ENCODE data around the gene RASSF9.

RASSF9 gene

GRCh38 chr12:85820101-85820500 lies 16.1 kb downstream of the RASSF9 start:
- no peak for TF ChIP-seq CTCF (IDR thresholded peaks at IDR 0.05; ENCODE audit: insufficient read depth, low read length, poor library complexity, severe bottlenecking)
- Histone ChIP-seq H3K36me3 (ENCODE audit: control insufficient read depth, insufficient read depth, low read length) (no peaks in the 10 kb centered on the region), H3K4me3 (replicated peaks; ENCODE audit: low read depth, low read length) (no peak overlapping the region), H3K27me3 (replicated peaks; ENCODE audit: control insufficient read depth, insufficient read depth, low read length) (no peaks in the 10 kb centered on the region)
- no peak for DNase-seq (ENCODE audit: extremely low read depth, insufficient read length)

GRCh38 chr12:85814741-85815140 lies 21.5 kb downstream of the RASSF9 start:
- H3K4me3 ChIP-seq (replicated peaks; ENCODE audit: low read depth, low read length), result no peak overlapping the region
- H3K27me3 ChIP-seq (replicated peaks; ENCODE audit: control insufficient read depth, insufficient read depth, low read length), result no peaks in the 10 kb centered on the region
- no peak for DNase-seq (ENCODE audit: extremely low read depth, insufficient read length)
- H3K36me3 ChIP-seq (ENCODE audit: control insufficient read depth, insufficient read depth, low read length), result no peaks in the 10 kb centered on the region
- TF ChIP-seq CTCF (IDR thresholded peaks at IDR 0.05; ENCODE audit: insufficient read depth, low read length, poor library complexity, severe bottlenecking), result no peak

GRCh38 chr12:85814071-85814470 lies 22.1 kb downstream of the RASSF9 start:
- Histone ChIP-seq H3K36me3 (ENCODE audit: control insufficient read depth, insufficient read depth, low read length) (no peaks in the 10 kb centered on the region), H3K27me3 (replicated peaks; ENCODE audit: control insufficient read depth, insufficient read depth, low read length) (no peaks in the 10 kb centered on the region), H3K4me3 (replicated peaks; ENCODE audit: low read depth, low read length) (no peak overlapping the region)
- no peak for DNase-seq (ENCODE audit: extremely low read depth, insufficient read length)
- no peak for TF ChIP-seq CTCF (IDR thresholded peaks at IDR 0.05; ENCODE audit: insufficient read depth, low read length, poor library complexity, severe bottlenecking)

GRCh38 chr12:85809500-85809899 lies 26.7 kb downstream of the RASSF9 start:
- Histone ChIP-seq H3K36me3 (ENCODE audit: control insufficient read depth, insufficient read depth, low read length) (no peaks in the 10 kb centered on the region), H3K27me3 (replicated peaks; ENCODE audit: control insufficient read depth, insufficient read depth, low read length) (no peaks in the 10 kb centered on the region), H3K4me3 (replicated peaks; ENCODE audit: low read depth, low read length) (no peak overlapping the region)
- no peak for TF ChIP-seq CTCF (IDR thresholded peaks at IDR 0.05; ENCODE audit: insufficient read depth, low read length, poor library complexity, severe bottlenecking)
- DNase-seq (ENCODE audit: extremely low read depth, insufficient read length), result no peak

- no peak for DNase-seq (ENCODE audit: extremely low read depth, insufficient read length)
- Histone ChIP-seq H3K36me3 (ENCODE audit: control insufficient read depth, insufficient read depth, low read length) (no peaks in the 10 kb centered on the region), H3K4me3 (replicated peaks; ENCODE audit: low read depth, low read length) (no peak overlapping the region), H3K27me3 (replicated peaks; ENCODE audit: control insufficient read depth, insufficient read depth, low read length) (no peaks in the 10 kb centered on the region)
- no peak for TF ChIP-seq CTCF (IDR thresholded peaks at IDR 0.05; ENCODE audit: insufficient read depth, low read length, poor library complexity, severe bottlenecking)
These were observed 28.5 kb downstream of the RASSF9 start for GRCh38 chr12:85807730-85808129.

- Histone ChIP-seq H3K27me3 (replicated peaks; ENCODE audit: control insufficient read depth, insufficient read depth, low read length) (no peaks in the 10 kb centered on the region), H3K4me3 (replicated peaks; ENCODE audit: low read depth, low read length) (no peak overlapping the region), H3K36me3 (ENCODE audit: control insufficient read depth, insufficient read depth, low read length) (no peaks in the 10 kb centered on the region)
- TF ChIP-seq CTCF (IDR thresholded peaks at IDR 0.05; ENCODE audit: insufficient read depth, low read length, poor library complexity, severe bottlenecking), result no peak
- no peak for DNase-seq (ENCODE audit: extremely low read depth, insufficient read length)
These were observed 30.6 kb downstream of the RASSF9 start for GRCh38 chr12:85805654-85806053.
